Left renal pelvis (tissue), 4 donors: ENCODE data around the gene CLIP2. TPM values are rescaled to one million over a fixed set of nuclear protein-coding genes. Genes with fewer than 3 reads are reported as not detected.
"Not testable (repeated sequence)": the region's sequence is repeated elsewhere in the genome, so short reads cannot be mapped to it uniquely, and the experiment has no call there.

ENCODE experiments used
- DNase-seq, 4 donors: peaks; one replicate each; pipeline ENCODE4 v3.0.0-alpha.2; 2013; ENCODE audit warnings: low read depth in 4 of 4, low spot score in 3 of 4
- polyA plus RNA-seq, 4 donors: library from polyadenylated mRNA; unstranded; fragments of 120-200 nt; gene quantifications; one replicate each; pipeline ENCODE4 v1.2.1, GENCODE V29; 2013; ENCODE audit not compliant: insufficient read length in 4 of 4

CLIP2 gene
- polyA plus RNA-seq, 4 donors, result 21.8 to 30.2 (median 26.4) TPM

- DNase-seq, result no peak
Measured at GRCh38 chr7:74364061-74364460, 74.9 kb downstream of the CLIP2 start.

- DNase-seq, result peak in 2 of 4 donors; percentile 19 to 32
Measured at GRCh38 chr7:74365322-74366022, 76.3 kb downstream of the CLIP2 start.

GRCh38 chr7:74371381-74372341 is 82.5 kb downstream of the CLIP2 start:
- peak in 1 of 4 donors; percentile 29 for DNase-seq

- DNase-seq, result peak in 1 of 4 donors; percentile 8
Measured at GRCh38 chr7:74372511-74373111, 83.4 kb downstream of the CLIP2 start.

- DNase-seq, result no peak
Measured at GRCh38 chr7:74373536-74373935, 84.3 kb downstream of the CLIP2 start.

- DNase-seq, result no peak
Measured at GRCh38 chr7:74375726-74376220, 86.6 kb downstream of the CLIP2 start.

GRCh38 chr7:74376256-74377036 is 87.2 kb downstream of the CLIP2 start:
- no peak for DNase-seq

GRCh38 chr7:74379938-74380337 is 90.7 kb downstream of the CLIP2 start:
- no peak for DNase-seq

GRCh38 chr7:74380720-74381119 is 91.5 kb downstream of the CLIP2 start:
- no peak for DNase-seq

GRCh38 chr7:74384086-74384485 is 94.9 kb downstream of the CLIP2 start:
- DNase-seq, result not testable (repeated sequence)

GRCh38 chr7:74384854-74385253 is 95.6 kb downstream of the CLIP2 start:
- not testable (repeated sequence) for DNase-seq

- DNase-seq, result no peak
Measured at GRCh38 chr7:74387606-74388005, 98.4 kb downstream of the CLIP2 start.

- DNase-seq, result no peak
Measured at GRCh38 chr7:74388880-74389415, 99.7 kb downstream of the CLIP2 start.

GRCh38 chr7:74393722-74394121 is 104.5 kb downstream of the CLIP2 start:
- DNase-seq, result not testable (repeated sequence)

GRCh38 chr7:74394601-74395000 is 105.4 kb downstream of the CLIP2 start:
- DNase-seq, result not testable (repeated sequence)

GRCh38 chr7:74395745-74396311 is 106.6 kb downstream of the CLIP2 start:
- DNase-seq, result no peak

GRCh38 chr7:74396993-74397392 is 107.8 kb downstream of the CLIP2 start:
- DNase-seq, result no peak

GRCh38 chr7:74398426-74398825 is 109.2 kb downstream of the CLIP2 start:
- DNase-seq, result no peak

- no peak for DNase-seq
Measured at GRCh38 chr7:74399006-74399405, 109.8 kb downstream of the CLIP2 start.
